Left hindlimb (tissue), 1 donor: ENCODE results near the gene ADAMTS15.

ENCODE experiments used
- DNase-seq: peaks from one replicate; pipeline ENCODE4 v3.0.0-alpha.2; 2018

The ADAMTS15 gene

GRCh38 chr11:130462101-130462885 is 13.8 kb downstream of the ADAMTS15 start:
- DNase-seq: no peak

- DNase-seq: no peak
These were observed 14.5 kb downstream of the ADAMTS15 start for GRCh38 chr11:130462931-130463330.

- no peak for DNase-seq
These were observed 15.9 kb downstream of the ADAMTS15 start for GRCh38 chr11:130464291-130464812.

GRCh38 chr11:130465263-130465662 is 16.8 kb downstream of the ADAMTS15 start:
- no peak for DNase-seq

- DNase-seq: no peak
These were observed 18.9 kb downstream of the ADAMTS15 start for GRCh38 chr11:130467116-130467900.

GRCh38 chr11:130469181-130469580 is 20.7 kb downstream of the ADAMTS15 start:
- no peak for DNase-seq

GRCh38 chr11:130470832-130471706 is 22.6 kb downstream of the ADAMTS15 start:
- DNase-seq: no peak

- DNase-seq: no peak
These were observed 23.4 kb downstream of the ADAMTS15 start for GRCh38 chr11:130471731-130472433.

GRCh38 chr11:130472434-130472961 is 24.1 kb downstream of the ADAMTS15 start:
- no peak for DNase-seq

- no peak for DNase-seq
These were observed 24.8 kb downstream of the ADAMTS15 start for GRCh38 chr11:130473056-130473794.

- no peak for DNase-seq
These were observed 25.4 kb downstream of the ADAMTS15 start for GRCh38 chr11:130473795-130474377.

GRCh38 chr11:130474637-130475400 is 26.4 kb downstream of the ADAMTS15 start:
- no peak for DNase-seq

GRCh38 chr11:130475426-130476053 is 27.1 kb downstream of the ADAMTS15 start:
- DNase-seq: no peak

- no peak for DNase-seq
These were observed 27.9 kb downstream of the ADAMTS15 start for GRCh38 chr11:130476200-130476921.

GRCh38 chr11:130476922-130477491 is 28.6 kb downstream of the ADAMTS15 start:
- no peak for DNase-seq

- DNase-seq: no peak
These were observed 29.2 kb downstream of the ADAMTS15 start for GRCh38 chr11:130477586-130478203.

- peak; percentile 67 for DNase-seq
These were observed 29.8 kb downstream of the ADAMTS15 start for GRCh38 chr11:130478204-130478701.

- DNase-seq: no peak
These were observed 30.4 kb downstream of the ADAMTS15 start for GRCh38 chr11:130478881-130479280.
